ENCODE measurements around the gene HBA2. TPM values are rescaled to one million over a fixed set of nuclear protein-coding genes. Genes with fewer than 3 reads are reported as not detected.
A peak's percentile ranks its signal among the peaks of the same experiment; 100 is the strongest.

Gene HBA2
- total RNA-seq, 1 experiment from 2014 or later: not detected

DNA sequence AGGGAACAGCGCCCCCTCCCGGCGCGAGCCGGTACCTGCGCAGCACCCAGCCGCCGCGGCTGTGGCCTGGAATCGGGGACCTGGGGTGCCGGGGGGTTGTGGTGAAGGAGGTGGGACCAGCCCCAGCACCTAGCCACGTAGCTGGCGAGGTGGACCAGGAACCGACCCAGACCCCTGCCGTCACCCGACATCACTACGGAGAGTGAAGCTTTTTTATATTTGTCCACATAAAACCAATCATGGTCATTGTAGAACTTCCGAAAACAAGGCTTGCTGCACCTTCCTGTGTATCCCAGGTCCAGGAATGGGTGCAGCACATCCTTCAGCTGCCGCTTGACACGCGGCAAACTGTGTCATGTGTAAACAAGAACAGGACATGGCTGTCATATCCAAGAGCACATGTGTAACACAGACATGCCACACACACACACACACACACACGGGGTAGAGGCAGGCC lies 8.9 kb downstream of the HBA2 start:
- BruUV-seq (replicated peaks): no TSS peak
- POLR2A ChIA-PET: no interaction called here

GRCh38 chr16:183005-183404 lies 10.3 kb downstream of the HBA2 start:
- no peak for TF ChIP-seq CTCF (IDR thresholded peaks at IDR 0.05)
- no peak for TF ChIP-seq TCF7L2 (IDR thresholded peaks at IDR 0.05; ENCODE audit: low read depth, low read length)
- no peak for TF ChIP-seq POLR2AphosphoS5 (IDR thresholded peaks at IDR 0.05; ENCODE audit: low read depth, low read length)
- no peak for TF ChIP-seq REST (IDR thresholded peaks at IDR 0.05; ENCODE audit: insufficient read depth in 1 of 2, low read depth in 2 of 2, low read length in 1 of 2)
- no peak for TF ChIP-seq SIN3A (IDR thresholded peaks at IDR 0.05; ENCODE audit: borderline replicate concordance, insufficient read depth, low read depth, low read length)
- in situ Hi-C loops (cut with HindIII; ENCODE audit: low pct_unique_long_range_greater_than_20kb, low sequenced_read_pairs) (no loop called here), intact Hi-C loops (cut with micrococcal nuclease; ENCODE audit: unreplicated experiment) (no loop called here)
- Histone ChIP-seq H3K27ac (ENCODE audit: low read length) (no peak overlapping the region), H3K4me1 (ENCODE audit: control insufficient read depth, insufficient read depth, low read length) (peaks cover 2% of the 10 kb centered on the region; the same call in 1 of the 2 replicates), H3K36me3 (ENCODE audit: control insufficient read depth, insufficient read depth, low read length) (no peaks in the 10 kb centered on the region), H3K27me3 (ENCODE audit: control insufficient read depth, insufficient read depth, low read length) (no peaks in the 10 kb centered on the region), H3K4me3 (ENCODE audit: low read depth in 2 of 2, low read length in 2 of 2) (no peak overlapping the region), H3K9me3 (ENCODE audit: control insufficient read depth, insufficient read depth, low read depth, low read length) (no peaks in the 10 kb centered on the region)
- no peak for DNase-seq (ENCODE audit: low read depth, low spot score)
- CTCF ChIA-PET: interaction anchor here (0.6 to 0.7 kb wide), 3 partner anchors 40 to 170 kb away, joined by 3 to 9 read pairs (median 7); partner anchors contain the start of gene AXIN1
- POLR2A ChIA-PET: no interaction called here
- no peak for ATAC-seq
- TSS peak; percentile 91 for BruUV-seq (replicated peaks)

More for the DNA sequence above, 8.9 kb downstream of the HBA2 start:
- CTCF ChIA-PET: interaction anchor here (0.5 to 0.7 kb wide), 2 partner anchors 54 to 84 kb away, joined by 3 to 5 read pairs; no protein-coding TSS in a partner anchor
- H3K9me3 ChIP-seq (ENCODE audit: control insufficient read depth, insufficient read depth, low read depth, low read length): no peaks in the 10 kb centered on the region
- peak overlapping the region in 1 of 2 experiments; percentile 43; a peak in 3 of 4 replicates for H3K4me3 ChIP-seq (ENCODE audit: low read depth in 2 of 2, low read length in 2 of 2)
- no peak overlapping the region; the same call in 1 of the 2 replicates for H3K27ac ChIP-seq (ENCODE audit: low read length)
- no peaks in the 10 kb centered on the region for H3K27me3 ChIP-seq (ENCODE audit: control insufficient read depth, insufficient read depth, low read length)
- ATAC-seq: peak; percentile 11
- in situ Hi-C loops (cut with HindIII; ENCODE audit: low pct_unique_long_range_greater_than_20kb, low sequenced_read_pairs) (no loop called here), intact Hi-C loops (cut with micrococcal nuclease; ENCODE audit: unreplicated experiment) (loop anchor here (2.0 kb wide), 1 partner anchor 75 kb away; no protein-coding TSS in a partner anchor)
- peaks cover 6% of the 10 kb centered on the region; the same call in 1 of the 2 replicates for H3K4me1 ChIP-seq (ENCODE audit: control insufficient read depth, insufficient read depth, low read length)
- no peak for DNase-seq (ENCODE audit: low read depth, low spot score)
- TF ChIP-seq REST (IDR thresholded peaks at IDR 0.05; ENCODE audit: insufficient read depth in 1 of 2, low read depth in 2 of 2, low read length in 1 of 2) (no peak; a peak in 1 of 4 replicates), CTCF (IDR thresholded peaks at IDR 0.05) (peak; percentile 97), SIN3A (IDR thresholded peaks at IDR 0.05; ENCODE audit: borderline replicate concordance, insufficient read depth, low read depth, low read length) (0 out of 2 replicates have a peak, but pooled peaks have one; percentile 0)
- no peaks in the 10 kb centered on the region for H3K36me3 ChIP-seq (ENCODE audit: control insufficient read depth, insufficient read depth, low read length)
